SK-N-MC (cell line): Measurements from ENCODE around the gene FIGLA.

ENCODE experiments used
- DNase-seq: peaks from one replicate; pipeline ENCODE4 v3.0.0-alpha.2; 2011; ENCODE audit warnings: low read depth, low spot score
- H3K27ac ChIP-seq: fragments of 200-600 bp; sonication (generic); 2 replicates; pipeline ENCODE4 v1.5.1; 2016; ENCODE audit warnings: mixed run types
- H3K36me3 ChIP-seq: fragments of 200-600 bp; sonication (generic); 2 replicates; pipeline ENCODE4 v1.6.1; 2017; ENCODE audit warnings: antibody characterized with exemption, low read length, mixed read lengths; ENCODE audit not compliant: insufficient read depth
- H3K4me3 ChIP-seq: fragments of 200-600 bp; sonication (generic); 2 replicates; pipeline ENCODE4 v1.5.1; 2016
- H3K9ac ChIP-seq: fragments of 200-600 bp; sonication (generic); 2 replicates; pipeline ENCODE4 v1.8.0; 2017; ENCODE audit warnings: mixed run types, mixed read lengths; ENCODE audit not compliant: insufficient read length
- H3K9me3 ChIP-seq: fragments of 200-600 bp; sonication (generic); 2 replicates; pipeline ENCODE4 v1.6.1; 2017; ENCODE audit warnings: low read depth, mild to moderate bottlenecking, antibody characterized with exemption, low read length, moderate library complexity, mixed read lengths
- EZH2 ChIP-seq: fragments of 200-600 bp; sonication (generic); IDR thresholded peaks from one replicate; pipeline ENCODE4 v1.6.1; 2017; ENCODE audit warnings: antibody characterized with exemption
- FOXP2 ChIP-seq: optimal IDR thresholded peaks from 2 replicates; pipeline ENCODE3; 2011; ENCODE audit warnings: mild to moderate bottlenecking, moderate library complexity; ENCODE audit not compliant: insufficient read depth; ENCODE audit errors: extremely low read length, control extremely low read depth
- POLR2AphosphoS5 ChIP-seq: IDR thresholded peaks from 2 replicates; pipeline ENCODE4 v1.6.1; 2012; ENCODE audit warnings: mild to moderate bottlenecking, low read depth, low read length, borderline replicate concordance

FIGLA gene

DNA sequence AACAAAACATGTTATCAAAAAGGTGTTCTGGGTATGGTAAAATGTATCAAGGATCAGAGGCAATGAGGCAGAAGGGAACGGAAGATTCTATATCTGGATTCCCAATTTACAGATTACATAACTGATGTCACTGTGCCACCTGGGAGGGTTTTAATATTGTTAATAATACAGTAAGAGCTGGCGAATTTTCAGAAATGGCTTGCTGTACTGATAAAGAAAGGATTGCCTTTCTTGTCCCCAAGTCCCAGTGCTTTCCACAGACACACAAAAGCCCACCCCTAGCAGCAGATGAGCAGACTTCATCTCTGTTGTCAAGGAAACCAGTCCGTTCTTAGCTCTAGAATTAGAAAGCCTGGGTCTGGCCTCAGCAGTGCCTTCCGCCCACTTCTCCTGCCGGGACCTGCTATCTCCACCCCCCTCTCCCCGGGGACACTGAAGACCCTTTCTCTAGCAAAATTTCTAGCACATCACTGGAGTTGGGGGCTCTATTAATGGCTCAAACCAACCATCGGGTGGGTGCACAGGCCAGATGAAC is 56.7 kb downstream of the FIGLA start:
- Histone ChIP-seq H3K9me3 (no peaks in the 10 kb centered on the region), H3K36me3 (no peaks in the 10 kb centered on the region), H3K9ac (no peak overlapping the region), H3K4me3 (no peak overlapping the region), H3K27ac (no peak overlapping the region)
- no peak for DNase-seq
- no peak for TF ChIP-seq FOXP2
- TF ChIP-seq EZH2, result no peak
- no peak for TF ChIP-seq POLR2AphosphoS5

DNA sequence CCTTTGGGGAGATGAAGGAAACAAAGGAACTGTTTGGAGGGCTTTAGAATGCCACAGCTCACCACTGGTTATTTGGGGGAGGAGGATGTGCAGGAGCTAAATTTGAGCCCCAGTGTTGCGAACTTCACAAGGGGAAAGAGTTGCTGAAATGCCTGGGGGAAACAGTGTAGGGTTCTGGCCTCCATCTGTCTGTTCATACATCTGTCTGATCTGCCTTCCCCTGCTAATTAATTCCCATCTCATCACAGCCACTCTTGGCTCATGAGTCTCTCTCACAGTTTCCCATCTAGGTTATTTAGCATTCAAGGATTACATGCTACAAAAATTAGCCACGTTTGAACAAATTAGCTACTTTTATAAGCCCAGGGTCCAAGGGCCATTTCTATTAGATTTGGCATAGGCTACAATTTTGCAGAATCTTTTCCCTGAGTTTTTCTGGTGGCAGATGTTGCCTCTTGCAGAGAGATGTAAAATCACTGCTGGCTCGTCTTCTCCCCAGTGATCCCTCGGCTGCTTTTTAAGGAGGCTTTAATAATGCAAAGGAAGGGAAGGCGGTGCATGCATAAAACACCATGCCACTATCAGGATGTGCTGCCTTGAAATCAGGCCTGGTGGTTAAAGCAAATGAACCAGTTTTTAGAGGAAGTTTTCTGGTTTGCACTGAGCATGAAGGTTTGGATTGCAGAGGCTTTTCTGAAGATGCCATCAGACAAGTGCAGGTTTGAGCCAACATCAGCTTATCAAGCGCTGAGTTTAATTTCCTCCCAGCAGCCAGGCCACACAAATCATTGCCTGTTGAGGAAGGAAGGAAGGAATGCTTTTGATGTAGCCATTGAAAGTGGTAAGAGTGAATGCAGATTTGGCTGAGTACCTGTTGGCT is 57.4 kb downstream of the FIGLA start:
- Histone ChIP-seq H3K9me3 (no peaks in the 10 kb centered on the region), H3K4me3 (no peak overlapping the region), H3K9ac (no peak overlapping the region), H3K36me3 (no peaks in the 10 kb centered on the region), H3K27ac (no peak overlapping the region)
- no peak for DNase-seq
- TF ChIP-seq FOXP2 (no peak), EZH2 (no peak), POLR2AphosphoS5 (no peak)

- no peaks in the 10 kb centered on the region for H3K36me3 ChIP-seq
- TF ChIP-seq FOXP2 (no peak), POLR2AphosphoS5 (no peak), EZH2 (no peak)
- no peak overlapping the region for H3K9ac ChIP-seq
- H3K4me3 ChIP-seq, result no peak overlapping the region
- H3K9me3 ChIP-seq, result no peaks in the 10 kb centered on the region
- H3K27ac ChIP-seq, result no peak overlapping the region
- no peak for DNase-seq
Measured at GRCh38 chr2:70730730-70731129, 59.7 kb downstream of the FIGLA start.

DNA sequence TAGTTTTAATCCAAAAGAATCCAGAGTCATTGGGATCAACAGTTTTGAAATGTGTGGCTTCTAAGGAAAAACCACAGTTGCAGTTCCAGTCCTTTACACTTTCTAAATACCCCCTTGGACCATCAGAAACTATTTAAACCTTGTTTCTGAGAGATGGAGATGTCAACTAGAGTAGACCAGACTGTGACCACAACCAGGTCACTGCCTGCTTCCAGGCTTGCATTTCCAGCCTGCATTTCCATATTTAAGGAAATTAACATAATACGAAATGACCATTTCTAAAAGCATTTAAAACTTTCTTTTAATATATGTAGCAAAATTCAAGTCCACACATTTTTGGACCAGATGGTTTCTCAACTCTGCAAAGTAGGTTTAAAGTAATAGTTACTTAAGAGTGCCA is 60.8 kb downstream of the FIGLA start:
- Histone ChIP-seq H3K27ac (no peak overlapping the region), H3K9me3 (no peaks in the 10 kb centered on the region), H3K9ac (no peak overlapping the region), H3K4me3 (no peak overlapping the region), H3K36me3 (no peaks in the 10 kb centered on the region)
- TF ChIP-seq EZH2 (no peak), POLR2AphosphoS5 (no peak)
- no peak for DNase-seq

GRCh38 chr2:70728128-70728527 is 62.3 kb downstream of the FIGLA start:
- no peak overlapping the region for H3K4me3 ChIP-seq
- no peaks in the 10 kb centered on the region for H3K36me3 ChIP-seq
- no peaks in the 10 kb centered on the region for H3K9me3 ChIP-seq
- no peak overlapping the region for H3K27ac ChIP-seq
- DNase-seq, result no peak
- H3K9ac ChIP-seq, result no peak overlapping the region
- TF ChIP-seq POLR2AphosphoS5 (no peak), EZH2 (no peak), FOXP2 (no peak)
